Panc1 (cell line): ENCODE data around the gene TPBGL.

ENCODE experiments used
- CTCF ChIP-seq: fragments of 450-650 bp; IDR thresholded peaks from 2 replicates; pipeline ENCODE4 v1.5.1; 2017; ENCODE audit warnings: mild to moderate bottlenecking
- POLR2AphosphoS5 ChIP-seq: IDR thresholded peaks from 2 replicates; pipeline ENCODE4 v1.6.1; 2012; ENCODE audit warnings: mild to moderate bottlenecking, low read depth, low read length, moderate library complexity
- REST ChIP-seq, 2 experiments: IDR thresholded peaks; 2 replicates each; pipeline ENCODE4 v1.6.1; 2011 to 2012; ENCODE audit warnings: low read depth in 2 of 2, control low read depth in 1 of 2, low read length in 1 of 2, mild to moderate bottlenecking in 1 of 2, moderate library complexity in 1 of 2; ENCODE audit not compliant: insufficient read depth in 1 of 2

DNA sequence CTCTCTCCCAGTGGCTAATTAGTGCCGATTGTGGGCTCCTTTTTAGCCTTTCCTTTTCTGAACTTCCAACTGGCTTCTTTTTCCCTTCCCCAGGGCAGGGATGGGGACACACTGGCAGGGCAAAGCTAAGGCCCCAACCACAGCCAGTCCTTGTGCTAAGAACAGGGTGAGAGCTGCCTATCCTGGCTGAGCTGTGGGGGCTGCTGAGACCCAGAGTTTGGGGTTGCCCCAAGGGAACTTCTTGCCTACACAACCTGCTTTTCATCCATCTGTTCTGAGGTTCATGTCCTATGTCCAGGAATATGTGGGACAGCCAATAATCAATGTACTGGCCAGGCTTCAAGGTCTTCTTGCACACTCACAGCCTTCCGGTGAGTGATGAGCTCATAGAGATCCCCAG lies 10.0 kb upstream of the TPBGL start:
- no peak for TF ChIP-seq CTCF
- TF ChIP-seq POLR2AphosphoS5 = no peak
- no peak for TF ChIP-seq REST (IDR thresholded peaks at IDR 0.05; ENCODE audit: insufficient read depth in 1 of 2, low read depth in 2 of 2, low read length in 1 of 2)
